ENCODE results near the gene CAMTA1.

- TF ChIP-seq, protein P1, sequence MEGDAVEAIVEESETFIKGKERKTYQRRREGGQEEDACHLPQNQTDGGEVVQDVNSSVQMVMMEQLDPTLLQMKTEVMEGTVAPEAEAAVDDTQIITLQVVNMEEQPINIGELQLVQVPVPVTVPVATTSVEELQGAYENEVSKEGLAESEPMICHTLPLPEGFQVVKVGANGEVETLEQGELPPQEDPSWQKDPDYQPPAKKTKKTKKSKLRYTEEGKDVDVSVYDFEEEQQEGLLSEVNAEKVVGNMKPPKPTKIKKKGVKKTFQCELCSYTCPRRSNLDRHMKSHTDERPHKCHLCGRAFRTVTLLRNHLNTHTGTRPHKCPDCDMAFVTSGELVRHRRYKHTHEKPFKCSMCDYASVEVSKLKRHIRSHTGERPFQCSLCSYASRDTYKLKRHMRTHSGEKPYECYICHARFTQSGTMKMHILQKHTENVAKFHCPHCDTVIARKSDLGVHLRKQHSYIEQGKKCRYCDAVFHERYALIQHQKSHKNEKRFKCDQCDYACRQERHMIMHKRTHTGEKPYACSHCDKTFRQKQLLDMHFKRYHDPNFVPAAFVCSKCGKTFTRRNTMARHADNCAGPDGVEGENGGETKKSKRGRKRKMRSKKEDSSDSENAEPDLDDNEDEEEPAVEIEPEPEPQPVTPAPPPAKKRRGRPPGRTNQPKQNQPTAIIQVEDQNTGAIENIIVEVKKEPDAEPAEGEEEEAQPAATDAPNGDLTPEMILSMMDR (optimal IDR thresholded peaks at IDR 0.05 in 1 of 3, IDR thresholded peaks at IDR 0.05 in 1 of 3, conservative IDR thresholded peaks at IDR 0.05 in 1 of 3; ENCODE audit: extremely low read depth in 1 of 3, insufficient read depth in 2 of 3, low read length in 3 of 3), result no peak
- no peak for TF ChIP-seq EZH2 (IDR thresholded peaks at IDR 0.05; ENCODE audit: low read length)
Observed at GRCh38 chr1:6966326-6966725, 181.1 kb downstream of the CAMTA1 start.

Data from keratinocyte (primary cell).